HG02610 (cell line): ENCODE results near the gene AP2M1.
A peak's percentile ranks its signal among the peaks of the same experiment; 100 is the strongest.
"Not testable (repeated sequence)": the region's sequence is repeated elsewhere in the genome, so short reads cannot be mapped to it uniquely, and the experiment has no call there.

Experiments used
- ATAC-seq: cut with Tn5 transposase; IDR thresholded peaks from one replicate; pipeline ENCODE4 v1.9.1; 2021; ENCODE audit warnings: mild to moderate bottlenecking, moderate library complexity; ENCODE audit not compliant: unreplicated experiment

The AP2M1 gene

DNA sequence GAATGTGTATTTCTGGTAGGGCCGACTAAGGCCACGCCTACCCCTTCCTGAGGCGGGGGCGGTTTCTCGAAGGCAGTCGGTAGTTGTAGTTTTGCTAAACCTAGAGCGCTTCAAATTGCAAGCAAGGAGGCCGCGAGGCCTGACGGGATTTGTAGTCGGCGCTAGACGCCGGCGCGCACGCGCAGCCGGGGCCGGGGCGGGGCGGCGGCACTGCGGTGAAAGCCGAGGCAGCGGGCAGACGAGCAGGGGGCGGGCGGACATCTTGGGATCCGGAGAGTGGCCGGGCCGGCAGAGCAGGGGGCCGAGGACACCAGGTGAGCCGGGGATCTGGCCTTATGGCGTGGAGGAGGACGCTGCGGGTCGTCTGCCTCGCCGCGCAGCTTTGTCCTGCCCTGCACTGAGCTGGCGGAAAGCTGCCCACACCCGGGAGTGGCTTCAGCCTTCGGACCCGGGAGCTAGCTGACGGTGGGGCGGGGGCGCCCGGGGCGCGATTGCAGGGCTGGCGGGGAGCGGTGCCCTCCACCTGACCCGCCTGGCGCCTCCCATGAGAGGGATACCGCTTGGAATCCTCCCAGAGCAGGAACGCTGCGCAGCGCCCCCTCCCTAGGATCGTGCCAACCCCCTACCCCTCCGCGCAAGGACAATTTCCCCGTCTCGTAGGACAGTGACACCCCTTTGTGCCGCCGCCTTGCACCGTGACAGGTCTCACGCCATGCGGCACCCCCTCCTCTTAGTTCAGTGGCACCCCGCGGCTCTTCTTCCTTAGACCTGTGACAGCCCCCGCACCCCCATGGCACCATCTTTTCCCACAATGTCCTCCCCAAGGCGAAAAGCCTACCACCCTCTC is at the start of gene AP2M1:
Gene AP2M1 (plus strand): TSS at position 210 of the 847 bp plus-strand sequence. CDS start 2,139 bp downstream, outside the sequence.
- ATAC-seq: peak; percentile 94

DNA sequence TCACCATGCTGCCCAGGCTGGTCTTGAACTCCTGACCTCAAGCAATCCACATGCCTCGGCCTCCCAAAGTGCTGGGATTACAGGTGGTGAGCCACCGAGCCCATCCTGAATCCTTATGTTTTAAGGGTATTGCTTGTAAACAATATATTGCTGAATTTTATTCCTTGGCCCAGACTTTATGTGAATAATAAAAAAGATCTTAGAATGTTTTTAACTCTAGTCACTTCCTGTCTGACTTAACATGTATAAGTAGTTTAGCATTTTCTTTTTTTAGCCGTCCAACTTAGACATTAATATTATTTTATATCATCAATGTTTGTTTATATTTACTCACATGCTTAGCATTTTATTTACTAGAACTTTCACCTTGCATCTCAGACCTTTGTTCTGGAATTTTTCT is 48.6 kb upstream of the AP2M1 start:
- ATAC-seq: no peak

DNA sequence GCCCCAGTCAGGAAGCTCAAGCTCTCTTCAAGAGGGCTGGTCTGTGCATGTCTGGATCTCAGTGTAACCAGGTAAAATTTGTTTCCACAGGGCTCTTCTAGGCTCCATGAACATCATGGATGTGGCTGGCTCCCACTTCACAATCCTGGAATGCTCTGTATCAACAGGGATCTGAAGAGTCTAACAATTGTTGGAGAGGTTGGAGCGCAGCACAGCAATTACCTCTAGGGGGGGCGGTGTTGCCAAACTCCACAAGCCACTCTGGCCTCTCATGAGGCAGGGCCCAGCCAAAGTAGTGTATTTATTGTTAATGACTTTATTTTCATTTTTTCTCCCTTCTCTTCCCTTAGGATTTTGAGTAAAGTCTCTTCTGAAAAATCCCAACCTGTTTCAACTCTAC is 45.6 kb upstream of the AP2M1 start:
- no peak for ATAC-seq

DNA sequence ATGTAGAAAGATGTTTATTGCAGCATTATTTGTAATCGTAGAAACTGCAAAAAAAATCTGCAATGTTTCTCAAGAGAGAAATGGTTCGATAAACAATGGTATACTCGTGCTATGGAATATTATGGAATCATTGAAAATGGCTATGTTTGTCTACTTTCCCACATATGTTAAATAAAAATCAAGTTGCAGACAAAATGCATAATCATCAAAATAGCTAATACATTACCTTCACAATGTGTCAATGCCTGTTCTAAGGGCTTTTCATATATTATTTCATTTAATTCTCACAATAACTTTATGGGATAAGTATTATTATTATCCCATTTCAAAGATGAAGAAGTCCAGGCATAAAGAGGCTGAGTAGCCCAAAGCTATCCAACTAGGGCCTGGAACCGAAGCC is 41.7 kb upstream of the AP2M1 start:
- ATAC-seq: no peak

DNA sequence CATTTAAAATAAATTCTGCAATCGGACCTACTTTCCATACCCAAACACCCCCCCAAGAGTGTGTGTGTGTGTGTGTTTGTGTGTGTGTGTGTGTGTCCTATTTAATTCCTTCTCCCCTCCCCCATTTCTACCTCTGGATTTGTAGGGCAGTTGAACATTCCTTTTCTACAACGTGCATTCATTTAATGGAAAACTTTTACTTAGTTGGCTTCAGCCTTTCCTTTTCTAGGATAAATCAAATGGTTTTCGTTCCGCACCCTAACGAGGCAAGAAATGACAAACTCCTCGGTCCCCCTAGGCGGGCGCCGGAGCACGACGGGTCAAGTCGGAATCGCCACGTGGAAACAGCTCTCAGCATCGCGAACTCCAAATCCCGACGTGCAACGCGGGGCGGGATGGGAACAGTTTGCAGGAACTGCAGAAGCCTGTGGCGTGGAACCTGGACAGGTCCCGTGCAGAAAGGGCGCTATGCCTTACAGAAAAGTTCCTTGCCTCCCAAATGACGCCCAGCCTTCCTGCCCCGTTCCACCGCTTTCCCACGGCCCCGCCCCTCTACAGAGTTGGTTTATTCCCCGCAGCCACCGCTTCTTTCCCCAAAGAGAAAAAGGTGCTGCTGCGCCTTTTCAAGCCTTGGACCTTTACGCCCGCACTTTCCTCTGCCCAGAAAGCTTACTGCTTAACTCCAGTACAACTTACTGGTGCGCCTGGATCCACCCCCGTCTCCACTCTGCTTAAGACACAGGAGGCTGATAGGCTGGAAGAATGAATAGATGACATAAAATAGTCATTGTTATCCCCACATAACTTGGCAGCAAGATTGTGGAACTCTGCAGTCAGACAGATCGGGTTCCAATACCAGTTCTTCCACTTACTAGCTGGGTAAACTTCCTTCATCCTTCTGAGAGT is 40.6 kb upstream of the AP2M1 start:
- peak; percentile 43 for ATAC-seq

DNA sequence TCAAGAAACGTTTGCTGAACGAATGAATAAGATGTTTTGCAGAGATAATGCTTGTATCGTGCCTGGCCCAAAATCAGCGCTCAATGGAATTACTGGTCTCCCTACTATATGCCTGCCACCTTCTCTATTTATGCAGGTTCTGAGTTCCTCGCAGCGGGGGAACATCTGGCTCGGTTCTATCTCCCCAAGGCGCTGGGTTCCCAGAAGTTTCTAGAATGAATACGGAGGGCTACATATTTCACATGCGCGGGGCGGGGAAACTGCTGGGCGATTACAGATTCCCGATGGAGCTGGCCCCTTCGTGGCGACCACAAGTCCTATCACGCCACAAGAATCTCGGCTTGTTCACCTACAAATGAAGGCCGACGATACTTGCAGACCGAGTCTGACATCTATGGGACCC is 39.9 kb upstream of the AP2M1 start:
- ATAC-seq: peak; percentile 11

DNA sequence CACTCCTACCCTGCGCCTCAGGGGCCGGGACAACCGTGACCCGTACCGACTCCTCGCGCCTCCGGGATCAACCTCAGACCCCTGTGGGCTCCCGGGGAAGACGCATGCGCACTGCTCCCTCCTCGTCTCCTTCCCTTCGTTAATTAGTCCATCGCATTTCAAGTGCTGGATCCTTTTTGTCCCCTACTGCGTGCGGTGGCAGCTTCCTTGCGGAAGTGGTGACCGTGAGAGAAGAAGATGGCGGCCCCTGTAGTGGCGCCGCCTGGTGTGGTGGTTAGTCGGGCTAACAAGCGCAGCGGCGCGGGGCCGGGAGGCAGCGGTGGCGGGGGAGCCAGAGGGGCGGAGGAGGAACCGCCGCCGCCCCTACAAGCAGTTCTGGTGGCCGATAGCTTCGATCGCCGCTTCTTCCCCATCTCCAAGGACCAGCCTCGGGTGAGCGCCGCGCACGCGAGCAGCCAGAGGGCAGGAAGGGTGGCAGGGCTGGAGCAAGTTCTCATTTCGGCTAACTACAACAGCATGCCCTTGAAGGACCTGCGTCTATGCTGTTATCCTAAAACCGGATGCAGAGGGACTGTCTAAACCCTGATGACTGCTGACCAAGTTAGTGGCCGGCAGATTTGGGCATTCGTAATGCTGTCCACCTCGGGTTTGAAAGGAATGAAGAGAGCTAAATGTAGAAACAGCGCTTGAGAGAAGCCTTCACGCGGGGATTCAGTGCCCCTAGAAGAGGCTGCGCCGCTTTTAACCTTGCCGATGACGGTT is 39.3 kb upstream of the AP2M1 start, which contains the start of gene EIF2B5:
Gene EIF2B5 (plus strand): TSS at position 210 of the 762 bp plus-strand sequence. CDS start 28 bp downstream, at position 238.
- ATAC-seq: peak; percentile 87

DNA sequence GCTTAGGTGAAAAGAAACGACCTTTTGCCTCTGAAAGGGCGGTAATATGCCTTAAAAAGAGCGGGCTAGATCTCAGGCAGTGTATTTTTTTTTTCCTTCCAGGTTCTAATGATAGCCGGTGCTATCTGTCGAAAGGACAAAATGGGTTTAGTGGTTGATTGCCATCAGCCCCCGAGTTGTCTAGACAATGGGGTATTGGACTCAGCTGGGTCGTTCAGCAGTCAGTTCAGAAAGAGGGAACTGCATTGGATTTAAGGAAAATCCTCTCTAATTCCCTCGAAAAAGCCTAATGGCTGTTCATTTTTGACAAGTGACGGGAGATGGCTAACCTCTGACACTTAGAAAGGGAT is 38.8 kb upstream of the AP2M1 start:
- ATAC-seq: no peak

DNA sequence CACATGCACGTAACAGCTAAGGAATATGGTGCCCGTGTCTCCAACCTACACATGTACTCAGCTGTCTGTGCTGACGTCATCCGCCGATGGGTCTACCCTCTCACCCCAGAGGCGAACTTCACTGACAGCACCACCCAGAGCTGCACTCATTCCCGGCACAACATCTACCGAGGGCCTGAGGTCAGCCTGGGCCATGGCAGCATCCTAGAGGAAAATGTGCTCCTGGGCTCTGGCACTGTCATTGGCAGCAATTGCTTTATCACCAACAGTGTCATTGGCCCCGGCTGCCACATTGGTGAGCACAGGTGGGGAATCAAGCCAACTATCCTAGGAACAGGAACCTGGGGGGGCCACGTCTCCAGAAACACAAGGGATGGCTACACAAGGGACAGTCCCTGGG is 34.2 kb upstream of the AP2M1 start:
- no peak for ATAC-seq

DNA sequence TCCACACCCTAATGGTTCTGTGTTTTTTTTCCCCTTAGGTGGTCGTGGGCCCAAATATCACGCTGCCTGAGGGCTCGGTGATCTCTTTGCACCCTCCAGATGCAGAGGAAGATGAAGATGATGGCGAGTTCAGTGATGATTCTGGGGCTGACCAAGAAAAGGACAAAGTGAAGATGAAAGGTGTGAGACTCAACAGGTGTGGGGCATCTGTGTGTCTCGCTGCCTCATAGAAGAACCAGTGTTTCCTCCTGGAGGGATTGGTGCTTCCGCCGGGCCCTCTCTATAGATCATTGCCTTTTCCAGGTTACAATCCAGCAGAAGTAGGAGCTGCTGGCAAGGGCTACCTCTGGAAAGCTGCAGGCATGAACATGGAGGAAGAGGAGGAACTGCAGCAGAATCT is 32.5 kb upstream of the AP2M1 start:
- no peak for ATAC-seq

DNA sequence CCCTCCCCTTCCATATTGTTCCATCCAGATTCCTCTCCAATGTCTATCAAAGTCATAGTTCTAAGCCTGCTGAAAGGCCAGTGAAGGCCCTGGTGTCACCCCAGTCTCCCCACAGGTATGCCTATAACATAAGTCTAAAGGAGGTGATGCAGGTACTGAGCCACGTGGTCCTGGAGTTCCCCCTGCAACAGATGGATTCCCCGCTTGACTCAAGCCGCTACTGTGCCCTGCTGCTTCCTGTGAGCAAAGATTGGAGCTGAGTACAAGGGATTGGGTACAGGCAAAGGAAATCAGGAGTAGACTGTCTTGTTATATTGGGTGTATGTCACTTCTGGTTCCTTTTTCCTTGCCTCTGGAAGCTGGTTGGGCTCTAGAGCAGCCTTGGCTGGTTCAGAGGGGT is 31.3 kb upstream of the AP2M1 start:
- peak; percentile 44 for ATAC-seq

DNA sequence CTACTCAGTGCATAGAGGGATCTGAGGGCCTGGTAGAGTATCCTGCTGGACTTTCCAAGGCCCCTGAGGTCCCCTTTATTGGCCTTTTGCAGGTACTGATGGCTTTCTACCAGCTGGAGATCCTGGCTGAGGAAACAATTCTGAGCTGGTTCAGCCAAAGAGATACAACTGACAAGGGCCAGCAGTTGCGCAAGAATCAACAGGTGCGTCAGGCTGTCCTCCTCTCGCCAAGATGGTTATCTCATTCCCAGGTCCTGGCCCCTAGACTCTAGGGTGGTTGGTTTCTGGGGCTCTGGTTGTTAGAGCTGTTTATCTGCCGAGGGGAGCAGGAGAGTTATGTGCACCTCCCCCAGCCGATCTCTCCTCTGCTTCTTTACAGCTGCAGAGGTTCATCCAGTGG is 30.1 kb upstream of the AP2M1 start:
- no peak for ATAC-seq

DNA sequence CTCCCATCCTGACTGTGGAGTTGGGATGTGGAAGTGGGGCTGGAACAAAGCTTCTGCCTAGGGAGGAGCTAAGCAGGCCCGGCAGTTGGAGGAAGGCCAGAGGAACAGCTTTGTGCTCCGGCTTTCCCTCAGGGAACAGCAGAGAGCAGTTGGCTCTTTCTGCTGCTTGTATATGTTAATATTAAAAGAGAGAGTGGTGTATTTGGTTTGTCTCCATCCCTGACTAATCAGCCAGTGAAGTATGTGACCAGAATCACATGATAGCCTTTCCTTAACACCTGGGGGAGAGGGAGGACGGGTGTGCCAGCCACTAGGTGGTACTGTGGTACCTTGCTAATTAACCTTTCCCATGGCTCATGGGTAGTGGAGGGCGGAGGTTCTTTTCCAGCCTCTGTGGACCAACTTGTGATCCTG is 29.5 kb upstream of the AP2M1 start:
- ATAC-seq: no peak

DNA sequence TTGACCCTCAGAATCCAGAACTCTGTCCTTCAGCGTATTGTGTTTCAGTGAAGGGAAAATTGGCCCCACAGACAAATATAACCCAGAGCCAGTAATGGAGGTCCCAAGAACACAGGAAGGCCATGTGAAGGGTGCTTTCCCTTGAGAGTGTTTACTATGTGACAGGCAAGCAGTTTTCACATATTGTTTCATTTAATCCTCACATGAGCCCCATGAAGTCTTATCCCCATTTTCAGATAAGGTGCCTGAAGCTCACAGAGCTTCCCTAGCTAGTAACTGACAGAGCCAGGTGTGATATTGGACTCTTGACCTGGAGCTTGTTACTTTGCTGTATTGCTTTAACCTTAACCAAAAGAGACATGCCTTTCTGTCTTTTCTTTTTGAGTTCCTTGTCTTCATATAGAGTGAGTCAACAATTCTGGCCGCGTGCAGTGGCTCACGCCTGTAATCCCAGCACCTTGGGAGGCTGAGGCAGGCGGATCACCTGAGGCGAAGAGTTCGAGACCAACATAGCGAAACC is 28.8 kb upstream of the AP2M1 start:
- no peak for ATAC-seq

DNA sequence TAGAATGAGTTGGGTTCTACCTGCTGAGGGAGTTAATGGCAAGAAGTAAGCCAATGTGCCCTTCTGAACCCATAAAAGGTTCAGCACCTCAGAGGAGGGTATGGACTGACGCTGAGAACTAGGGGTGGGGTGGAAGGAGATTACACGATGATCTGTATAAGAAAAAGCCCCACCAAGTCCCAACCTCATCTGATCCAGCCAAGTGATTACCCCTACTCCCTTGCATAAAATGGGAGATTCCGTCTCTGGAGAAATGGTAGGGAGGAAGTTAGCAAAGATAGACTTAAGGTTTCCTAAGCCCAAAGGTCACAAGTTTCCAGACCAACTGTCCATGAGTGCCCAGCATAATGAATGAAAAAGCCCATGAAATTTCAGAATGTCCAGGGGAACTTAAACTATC is 26.6 kb upstream of the AP2M1 start:
- ATAC-seq: no peak

DNA sequence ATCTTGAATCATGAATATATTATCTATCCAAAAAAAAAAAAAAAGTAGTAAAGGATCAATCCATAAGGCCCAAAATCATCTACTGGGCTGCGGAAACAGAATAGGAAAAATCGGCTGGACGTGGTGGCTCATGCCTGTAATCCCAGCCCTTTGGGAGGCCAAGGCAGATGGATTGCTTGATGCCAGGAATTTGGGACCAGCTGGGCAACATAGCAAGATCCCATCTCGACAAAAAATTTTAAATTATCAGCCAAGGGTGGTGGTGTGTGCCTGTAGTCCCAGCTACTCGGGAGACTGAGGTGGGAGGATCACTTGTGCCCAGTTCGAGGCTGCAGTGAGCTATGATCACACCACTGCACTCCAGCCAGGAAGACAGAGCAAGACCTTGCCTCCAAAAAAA is 25.5 kb upstream of the AP2M1 start:
- no peak for ATAC-seq

DNA sequence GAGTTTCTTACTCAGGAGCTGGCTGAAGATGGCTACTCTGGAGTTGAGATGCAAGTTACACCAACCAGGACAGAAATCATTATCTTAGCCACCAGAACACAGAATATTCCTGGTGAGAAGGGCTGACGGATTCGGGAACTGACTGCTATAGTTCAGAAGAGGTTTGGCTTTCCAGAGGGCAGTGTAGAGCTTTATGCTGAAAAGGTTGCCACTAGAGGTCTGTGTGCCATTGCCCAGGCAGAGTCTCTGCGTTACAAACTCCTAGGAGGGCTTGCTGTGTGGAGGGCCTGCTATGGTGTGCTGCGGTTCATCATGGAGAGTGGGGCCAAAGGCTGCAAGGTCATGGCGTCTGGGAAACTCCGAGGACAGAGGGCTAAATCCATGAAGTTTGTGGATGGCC is 24.9 kb upstream of the AP2M1 start:
- ATAC-seq: not testable (repeated sequence)

DNA sequence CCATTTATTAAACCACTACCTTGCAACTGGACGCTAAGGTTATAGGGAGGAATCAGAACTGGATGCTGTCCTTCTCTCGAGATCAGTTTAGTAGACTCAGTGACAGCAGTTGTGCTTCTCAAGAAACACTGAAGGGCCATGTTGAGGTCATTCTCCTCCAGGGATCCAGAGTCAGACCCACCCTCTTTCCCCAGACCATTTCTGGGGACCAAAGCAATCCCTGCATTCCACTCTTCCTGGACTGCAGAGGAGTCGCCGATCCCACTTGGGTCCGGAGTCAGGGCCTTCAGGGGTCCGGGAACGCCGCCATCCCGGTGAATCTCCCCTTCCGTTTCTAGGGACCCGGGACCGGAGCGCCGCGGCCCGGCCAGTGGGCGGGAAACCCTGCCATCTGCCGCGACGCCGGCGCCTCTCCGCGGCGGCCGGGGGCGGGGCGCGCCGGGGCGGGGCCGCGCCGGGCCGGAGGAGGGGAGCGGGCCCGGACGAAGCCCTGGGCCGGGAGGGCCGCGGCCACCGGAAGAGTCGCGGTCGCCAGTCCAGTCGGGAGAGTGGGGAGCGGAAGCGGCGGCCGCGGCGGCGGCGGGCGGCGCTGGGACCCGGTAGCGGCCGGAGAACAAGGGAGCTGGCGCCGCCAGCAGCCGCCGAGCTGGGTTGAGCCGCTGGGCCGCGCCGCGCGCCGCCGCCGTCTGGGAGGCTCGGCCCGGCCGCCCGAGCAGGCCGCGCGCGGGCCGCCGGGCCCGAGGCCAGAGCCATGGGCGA is 19.6 kb upstream of the AP2M1 start, which contains the start of gene DVL3:
Gene DVL3 (plus strand): TSS at position 493 of the 759 bp plus-strand sequence. CDS start 259 bp downstream, at position 752.
- ATAC-seq: peak; percentile 75

DNA sequence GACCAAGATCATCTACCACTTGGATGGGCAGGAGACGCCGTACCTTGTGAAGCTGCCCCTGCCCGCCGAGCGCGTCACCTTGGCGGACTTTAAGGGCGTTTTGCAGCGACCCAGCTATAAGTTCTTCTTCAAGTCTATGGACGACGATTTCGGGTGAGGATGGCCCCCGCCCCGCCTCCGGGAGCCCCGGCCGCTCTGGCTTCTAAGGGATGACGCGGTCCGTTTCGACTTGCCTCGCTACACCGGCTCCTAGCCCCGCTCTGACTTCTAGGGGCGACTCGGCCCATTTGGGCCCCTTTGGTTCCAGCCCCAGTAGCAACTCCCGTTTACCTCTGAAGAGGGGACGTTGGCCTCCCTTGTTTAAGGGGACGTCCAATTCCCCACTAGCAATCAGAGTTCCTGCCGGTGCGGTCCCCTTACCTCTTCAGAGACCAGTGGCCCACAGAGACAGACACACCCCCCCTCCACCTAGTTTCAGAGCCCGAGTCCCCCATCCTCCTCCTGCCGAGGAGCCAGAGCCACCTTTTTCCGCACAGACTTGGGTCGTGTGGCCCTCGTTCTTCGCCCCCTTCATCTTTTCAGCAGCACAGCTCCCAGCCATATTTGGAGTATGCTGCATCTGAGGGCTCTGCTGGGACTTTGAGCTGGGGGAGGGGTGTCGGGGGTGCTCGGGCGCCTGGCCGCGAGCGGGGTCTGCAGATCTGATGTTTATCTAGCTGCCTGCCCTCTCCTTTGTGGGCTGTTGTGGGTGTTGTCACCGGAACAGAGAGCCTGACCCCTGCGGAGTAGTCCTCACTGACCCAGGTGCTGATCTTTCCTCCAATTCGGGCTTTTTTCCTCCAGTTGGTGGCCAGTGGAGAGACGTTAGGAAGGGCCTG is 18.8 kb upstream of the AP2M1 start:
- ATAC-seq: peak; percentile 26
